ENCODE measurements around the gene ANKRD13A. TPM values are rescaled to one million over a fixed set of nuclear protein-coding genes. Genes with fewer than 3 reads are reported as not detected.
A peak's percentile ranks its signal among the peaks of the same experiment; 100 is the strongest.
"Not testable (repeated sequence)": the region's sequence is repeated elsewhere in the genome, so short reads cannot be mapped to it uniquely, and the experiment has no call there.

The ANKRD13A gene
- total RNA-seq, 1 donor from 2014 or later = 37.6 TPM

DNA sequence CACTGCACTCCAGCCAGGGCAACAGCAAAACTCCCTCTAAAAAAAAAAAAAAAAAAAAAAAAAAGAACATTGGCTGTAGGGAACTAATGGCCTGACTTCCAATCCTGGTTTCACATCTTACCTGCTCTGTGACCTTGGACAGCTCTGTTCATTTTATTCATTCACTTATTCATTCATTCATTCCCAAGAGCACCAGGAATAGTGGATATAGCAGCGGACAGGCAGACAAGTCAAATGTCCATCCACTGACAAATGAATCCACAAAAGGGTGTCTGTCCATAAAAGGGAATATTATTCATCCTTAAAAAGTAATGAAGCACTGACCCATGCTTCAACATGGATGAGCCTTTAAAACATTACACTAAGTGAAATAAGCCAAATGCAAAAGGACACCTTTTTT, 76.7 kb downstream of the ANKRD13A start:
- peaks cover 7% of the 10 kb centered on the region for H3K4me1 Mint-ChIP-seq (ENCODE audit: low read depth)
- TF ChIP-seq, protein P1, sequence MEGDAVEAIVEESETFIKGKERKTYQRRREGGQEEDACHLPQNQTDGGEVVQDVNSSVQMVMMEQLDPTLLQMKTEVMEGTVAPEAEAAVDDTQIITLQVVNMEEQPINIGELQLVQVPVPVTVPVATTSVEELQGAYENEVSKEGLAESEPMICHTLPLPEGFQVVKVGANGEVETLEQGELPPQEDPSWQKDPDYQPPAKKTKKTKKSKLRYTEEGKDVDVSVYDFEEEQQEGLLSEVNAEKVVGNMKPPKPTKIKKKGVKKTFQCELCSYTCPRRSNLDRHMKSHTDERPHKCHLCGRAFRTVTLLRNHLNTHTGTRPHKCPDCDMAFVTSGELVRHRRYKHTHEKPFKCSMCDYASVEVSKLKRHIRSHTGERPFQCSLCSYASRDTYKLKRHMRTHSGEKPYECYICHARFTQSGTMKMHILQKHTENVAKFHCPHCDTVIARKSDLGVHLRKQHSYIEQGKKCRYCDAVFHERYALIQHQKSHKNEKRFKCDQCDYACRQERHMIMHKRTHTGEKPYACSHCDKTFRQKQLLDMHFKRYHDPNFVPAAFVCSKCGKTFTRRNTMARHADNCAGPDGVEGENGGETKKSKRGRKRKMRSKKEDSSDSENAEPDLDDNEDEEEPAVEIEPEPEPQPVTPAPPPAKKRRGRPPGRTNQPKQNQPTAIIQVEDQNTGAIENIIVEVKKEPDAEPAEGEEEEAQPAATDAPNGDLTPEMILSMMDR (IDR thresholded peaks at IDR 0.05) = no peak
- peaks cover 3% of the 10 kb centered on the region for H3K27me3 Mint-ChIP-seq (ENCODE audit: low read depth)
- no peak for DNase-seq (ENCODE audit: low spot score)
- no peak overlapping the region for H3K27ac Mint-ChIP-seq (ENCODE audit: unreplicated experiment)
- no peaks in the 10 kb centered on the region for H3K9me3 Mint-ChIP-seq (ENCODE audit: low read depth)
- no peak overlapping the region for H3K4me3 Mint-ChIP-seq (ENCODE audit: unreplicated experiment)
- H3K36me3 Mint-ChIP-seq (ENCODE audit: low read depth) = no peaks in the 10 kb centered on the region

DNA sequence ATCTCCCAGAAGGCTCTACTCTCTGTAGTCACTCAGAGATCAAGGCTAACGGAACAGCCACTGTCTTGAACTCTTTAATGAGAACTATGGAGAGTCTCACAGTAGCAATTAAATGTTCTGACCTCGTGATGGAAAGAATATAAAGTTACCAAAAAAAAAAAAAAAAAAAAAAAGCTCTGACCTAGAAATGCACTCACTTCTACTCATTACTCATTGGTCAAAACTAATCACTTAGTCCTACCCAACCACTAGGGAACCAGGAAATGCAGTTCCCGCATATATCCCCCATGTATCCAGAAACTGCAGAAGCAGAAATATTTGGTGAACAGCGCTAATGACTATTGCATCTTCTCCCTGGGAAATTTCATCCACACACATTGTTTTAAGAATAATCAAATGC, 78.6 kb downstream of the ANKRD13A start:
- no peaks in the 10 kb centered on the region for H3K36me3 Mint-ChIP-seq (ENCODE audit: low read depth)
- peaks cover 3% of the 10 kb centered on the region for H3K27me3 Mint-ChIP-seq (ENCODE audit: low read depth)
- TF ChIP-seq, protein P1 (IDR thresholded peaks at IDR 0.05) = no peak
- no peak for DNase-seq (ENCODE audit: low spot score)
- no peaks in the 10 kb centered on the region for H3K9me3 Mint-ChIP-seq (ENCODE audit: low read depth)
- peaks cover 7% of the 10 kb centered on the region for H3K4me1 Mint-ChIP-seq (ENCODE audit: low read depth)
- H3K27ac Mint-ChIP-seq (ENCODE audit: unreplicated experiment) = no peak overlapping the region
- no peak overlapping the region for H3K4me3 Mint-ChIP-seq (ENCODE audit: unreplicated experiment)

DNA sequence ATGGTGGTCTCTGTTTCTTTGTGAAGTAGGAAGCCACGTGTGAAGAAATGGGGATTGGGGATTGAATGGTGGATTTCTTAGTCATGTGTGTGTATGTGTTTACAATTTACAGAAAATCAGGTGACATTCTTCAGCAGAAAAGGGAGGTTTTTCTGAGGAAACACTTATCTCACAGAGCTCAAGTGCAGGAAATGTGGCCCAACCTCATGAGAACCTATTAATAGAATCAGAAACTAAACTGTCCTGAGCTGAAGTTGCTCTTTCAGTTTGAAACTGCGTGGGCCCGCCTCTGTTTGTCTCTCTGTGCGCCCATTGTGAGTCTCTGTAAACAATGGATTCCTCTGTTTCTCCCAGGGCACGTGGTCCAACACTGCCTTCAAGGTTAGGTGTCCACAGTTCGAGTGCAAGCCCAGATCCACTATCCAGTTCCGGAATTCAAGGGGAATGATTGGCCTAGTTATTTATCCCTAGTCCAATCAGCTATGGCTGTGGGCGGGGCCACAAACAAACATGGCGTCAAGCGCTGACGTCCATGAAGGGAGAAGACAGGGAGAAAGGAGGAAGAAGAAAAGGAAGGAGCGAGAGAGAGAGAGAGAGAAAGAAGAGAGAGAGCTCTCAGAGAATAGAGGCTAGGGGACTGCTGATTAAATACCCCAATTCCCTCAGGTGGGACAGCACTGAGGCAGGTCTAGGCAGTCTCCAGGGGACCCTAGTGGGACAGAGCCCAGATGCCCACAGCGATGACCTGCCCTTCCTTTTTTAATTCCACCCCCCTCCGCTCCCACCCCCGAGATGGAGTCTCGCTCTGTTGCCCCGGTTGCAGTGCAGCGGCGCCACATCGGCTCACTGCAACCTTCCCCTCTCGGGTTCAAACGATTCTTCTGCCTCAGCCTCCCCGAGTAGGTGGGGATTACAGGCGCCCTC, 80.5 kb downstream of the ANKRD13A start:
- Mint-ChIP-seq H3K4me3 (ENCODE audit: unreplicated experiment) (no peak overlapping the region), H3K27ac (ENCODE audit: unreplicated experiment) (peak overlapping the region; percentile 30), H3K4me1 (ENCODE audit: low read depth) (peaks cover 7% of the 10 kb centered on the region), H3K27me3 (ENCODE audit: low read depth) (no peaks in the 10 kb centered on the region), H3K9me3 (ENCODE audit: low read depth) (no peaks in the 10 kb centered on the region), H3K36me3 (ENCODE audit: low read depth) (no peaks in the 10 kb centered on the region)
- TF ChIP-seq, protein P1 (IDR thresholded peaks at IDR 0.05) = no peak
- no peak for DNase-seq (ENCODE audit: low spot score)

DNA sequence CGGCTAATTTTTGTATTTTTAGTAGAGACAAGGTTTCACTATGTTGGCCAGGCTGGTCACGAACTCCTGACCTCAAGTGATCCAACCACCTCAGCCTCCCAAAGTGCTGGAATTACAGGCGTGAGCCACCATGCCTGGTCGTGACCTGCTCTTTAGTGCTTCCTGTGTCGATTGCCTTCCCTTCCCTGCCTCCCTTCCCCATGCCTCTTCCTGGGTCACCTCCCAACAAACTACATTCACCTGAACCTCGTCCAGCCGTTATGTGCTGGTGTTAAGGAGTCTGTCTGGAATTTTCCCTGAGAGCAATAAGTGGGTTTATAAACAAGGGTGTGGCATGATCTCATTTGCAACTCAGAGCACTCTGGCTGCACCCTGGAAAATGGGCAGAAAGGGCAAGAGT, 81.2 kb downstream of the ANKRD13A start:
- H3K27me3 Mint-ChIP-seq (ENCODE audit: low read depth) = no peaks in the 10 kb centered on the region
- no peak overlapping the region for H3K4me3 Mint-ChIP-seq (ENCODE audit: unreplicated experiment)
- no peak overlapping the region for H3K27ac Mint-ChIP-seq (ENCODE audit: unreplicated experiment)
- H3K9me3 Mint-ChIP-seq (ENCODE audit: low read depth) = no peaks in the 10 kb centered on the region
- no peaks in the 10 kb centered on the region for H3K36me3 Mint-ChIP-seq (ENCODE audit: low read depth)
- no peak for DNase-seq (ENCODE audit: low spot score)
- TF ChIP-seq, protein P1 (IDR thresholded peaks at IDR 0.05) = no peak
- peaks cover 7% of the 10 kb centered on the region for H3K4me1 Mint-ChIP-seq (ENCODE audit: low read depth)

DNA sequence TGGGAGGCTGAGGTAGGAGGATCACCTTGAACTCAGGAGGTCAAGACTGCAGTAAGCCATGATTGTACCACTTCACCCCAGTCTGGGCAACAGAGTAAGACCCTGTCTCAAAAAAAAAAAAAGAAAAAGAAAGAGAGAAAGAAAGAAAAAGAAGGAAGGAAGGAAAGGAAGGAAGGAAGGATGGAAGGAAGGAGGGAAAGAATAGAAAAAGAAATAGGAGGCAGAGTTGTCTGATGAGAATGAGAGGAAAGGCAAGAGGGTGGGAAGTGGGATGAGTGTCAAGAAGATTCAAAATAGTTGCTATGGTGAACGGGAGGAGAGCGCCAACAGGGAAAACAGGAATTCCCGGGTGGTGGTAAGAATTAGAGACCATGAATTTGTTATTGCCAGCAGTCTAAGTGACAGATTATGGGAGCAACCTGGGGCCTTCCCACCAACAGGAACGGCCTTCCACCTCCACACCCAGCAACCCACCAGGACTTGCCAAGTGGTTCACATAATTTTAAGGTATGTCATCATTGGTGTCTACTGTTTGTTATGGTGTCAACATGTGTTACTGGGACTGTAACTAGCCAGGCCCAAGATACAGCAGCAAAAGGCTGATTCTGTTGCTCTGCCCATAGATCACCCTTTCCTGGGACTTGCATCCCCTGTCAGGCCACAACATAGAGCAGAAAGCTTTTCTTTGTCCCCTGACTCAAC, 85.2 kb downstream of the ANKRD13A start:
- Mint-ChIP-seq H3K9me3 (ENCODE audit: low read depth) (no peaks in the 10 kb centered on the region), H3K27ac (ENCODE audit: unreplicated experiment) (no peak overlapping the region), H3K36me3 (ENCODE audit: low read depth) (no peaks in the 10 kb centered on the region), H3K4me1 (ENCODE audit: low read depth) (peaks cover 4% of the 10 kb centered on the region), H3K27me3 (ENCODE audit: low read depth) (peaks cover 9% of the 10 kb centered on the region), H3K4me3 (ENCODE audit: unreplicated experiment) (no peak overlapping the region)
- TF ChIP-seq, protein P1 (IDR thresholded peaks at IDR 0.05) = no peak
- no peak for DNase-seq (ENCODE audit: low spot score)

DNA sequence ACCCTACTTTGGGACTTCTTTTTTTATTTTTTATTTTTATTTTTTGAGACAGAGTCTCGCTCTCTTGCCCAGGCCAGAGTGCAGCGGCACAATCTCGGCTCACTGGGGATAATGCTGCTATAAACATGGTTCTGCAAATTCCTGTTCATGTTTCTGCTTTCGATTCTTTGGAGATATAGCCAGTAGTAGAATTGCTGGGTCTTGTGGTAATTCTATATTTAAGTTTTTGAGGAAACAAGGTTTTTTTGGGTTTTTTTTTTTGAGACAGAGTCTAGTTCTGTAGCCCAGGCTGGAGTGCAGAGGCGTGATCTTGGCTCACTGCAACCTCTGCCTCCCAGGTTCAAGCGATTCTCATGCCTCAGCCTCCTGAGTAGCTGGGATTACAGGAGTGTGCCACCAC, 89.0 kb downstream of the ANKRD13A start:
- not testable (repeated sequence) for H3K36me3 Mint-ChIP-seq (ENCODE audit: low read depth); H3K4me3 Mint-ChIP-seq (ENCODE audit: unreplicated experiment); H3K27ac Mint-ChIP-seq (ENCODE audit: unreplicated experiment); DNase-seq (ENCODE audit: low spot score); H3K9me3 Mint-ChIP-seq (ENCODE audit: low read depth); H3K4me1 Mint-ChIP-seq (ENCODE audit: low read depth)
- H3K27me3 Mint-ChIP-seq (ENCODE audit: low read depth) = peaks cover 16% of the 10 kb centered on the region
